ENCODE results near the gene ZDHHC14. TPM values are rescaled to one million over a fixed set of nuclear protein-coding genes. Genes with fewer than 3 reads are reported as not detected.

The ZDHHC14 gene
- total and polyA plus RNA-seq, 2 experiments from 2014 or later = 3.0 to 7.4 TPM

DNA sequence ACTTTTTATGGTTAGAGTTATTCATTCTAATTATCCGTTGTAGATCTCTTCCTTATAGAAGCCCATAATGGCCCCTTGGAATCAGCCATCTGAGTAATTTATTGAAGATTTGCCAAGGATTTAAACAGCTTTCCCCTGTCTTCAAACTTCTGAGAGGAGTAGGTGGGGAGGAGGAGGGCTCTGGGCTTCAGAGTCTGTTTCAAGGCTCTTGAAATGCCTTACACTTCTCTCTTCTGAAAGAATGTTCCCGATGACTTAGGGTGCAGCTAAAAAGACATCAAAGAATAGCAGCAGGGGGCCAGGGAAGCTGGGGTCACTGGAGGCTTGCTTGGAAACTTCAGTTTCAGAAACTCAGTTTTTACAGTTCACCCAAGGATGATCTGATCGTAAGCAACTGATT is 165.3 kb downstream of the ZDHHC14 start (continued):
- TF ChIP-seq, protein P1, sequence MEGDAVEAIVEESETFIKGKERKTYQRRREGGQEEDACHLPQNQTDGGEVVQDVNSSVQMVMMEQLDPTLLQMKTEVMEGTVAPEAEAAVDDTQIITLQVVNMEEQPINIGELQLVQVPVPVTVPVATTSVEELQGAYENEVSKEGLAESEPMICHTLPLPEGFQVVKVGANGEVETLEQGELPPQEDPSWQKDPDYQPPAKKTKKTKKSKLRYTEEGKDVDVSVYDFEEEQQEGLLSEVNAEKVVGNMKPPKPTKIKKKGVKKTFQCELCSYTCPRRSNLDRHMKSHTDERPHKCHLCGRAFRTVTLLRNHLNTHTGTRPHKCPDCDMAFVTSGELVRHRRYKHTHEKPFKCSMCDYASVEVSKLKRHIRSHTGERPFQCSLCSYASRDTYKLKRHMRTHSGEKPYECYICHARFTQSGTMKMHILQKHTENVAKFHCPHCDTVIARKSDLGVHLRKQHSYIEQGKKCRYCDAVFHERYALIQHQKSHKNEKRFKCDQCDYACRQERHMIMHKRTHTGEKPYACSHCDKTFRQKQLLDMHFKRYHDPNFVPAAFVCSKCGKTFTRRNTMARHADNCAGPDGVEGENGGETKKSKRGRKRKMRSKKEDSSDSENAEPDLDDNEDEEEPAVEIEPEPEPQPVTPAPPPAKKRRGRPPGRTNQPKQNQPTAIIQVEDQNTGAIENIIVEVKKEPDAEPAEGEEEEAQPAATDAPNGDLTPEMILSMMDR (conservative IDR thresholded peaks at IDR 0.05; ENCODE audit: low read depth in 2 of 2) = no peak
- no peak for TF ChIP-seq ZNF114 (CRISPR knock-in tag; IDR thresholded peaks at IDR 0.05)
- TF ChIP-seq CREB1 (CRISPR knock-in tag; IDR thresholded peaks at IDR 0.05; ENCODE audit: low read depth) = no peak
- TF ChIP-seq STAT1 (IDR thresholded peaks at IDR 0.05; ENCODE audit: unreplicated experiment) = no peak
- TF ChIP-seq, protein P2, sequence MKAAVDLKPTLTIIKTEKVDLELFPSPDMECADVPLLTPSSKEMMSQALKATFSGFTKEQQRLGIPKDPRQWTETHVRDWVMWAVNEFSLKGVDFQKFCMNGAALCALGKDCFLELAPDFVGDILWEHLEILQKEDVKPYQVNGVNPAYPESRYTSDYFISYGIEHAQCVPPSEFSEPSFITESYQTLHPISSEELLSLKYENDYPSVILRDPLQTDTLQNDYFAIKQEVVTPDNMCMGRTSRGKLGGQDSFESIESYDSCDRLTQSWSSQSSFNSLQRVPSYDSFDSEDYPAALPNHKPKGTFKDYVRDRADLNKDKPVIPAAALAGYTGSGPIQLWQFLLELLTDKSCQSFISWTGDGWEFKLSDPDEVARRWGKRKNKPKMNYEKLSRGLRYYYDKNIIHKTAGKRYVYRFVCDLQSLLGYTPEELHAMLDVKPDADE (IDR thresholded peaks at IDR 0.05) = no peak
- TF ChIP-seq JUNB (IDR thresholded peaks at IDR 0.05; ENCODE audit: unreplicated experiment) = no peak

DNA sequence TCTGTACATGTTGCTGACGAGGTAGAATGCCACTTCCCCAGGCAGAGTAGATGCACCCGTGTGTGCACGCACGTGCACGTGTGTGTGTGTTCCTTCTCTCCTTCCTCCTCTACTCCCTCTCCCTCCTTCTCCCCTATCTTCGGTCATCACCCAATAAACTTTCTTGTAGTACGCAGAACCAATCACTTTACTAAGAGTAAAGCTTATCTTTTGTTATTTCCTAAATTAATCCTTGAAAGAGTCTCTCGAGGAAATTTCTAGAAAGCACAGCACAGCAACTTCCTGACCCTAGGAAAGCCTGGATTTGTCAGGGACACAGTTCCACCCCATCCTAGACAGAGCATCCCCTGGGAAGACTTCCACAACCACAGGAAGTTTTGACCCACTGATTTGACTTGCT is 166.1 kb downstream of the ZDHHC14 start:
- Histone ChIP-seq H3K79me2 (replicated peaks; ENCODE audit: insufficient read depth) (no peaks in the 10 kb centered on the region), H3K36me3 (ENCODE audit: insufficient read depth) (no peaks in the 10 kb centered on the region), H3K9me2 (ENCODE audit: insufficient read depth) (peaks cover 5% of the 10 kb centered on the region), H2AFZ (peak overlapping the region; percentile 19; the same call in 1 of the 2 replicates), H3K27me3 (ENCODE audit: insufficient read depth) (no peaks in the 10 kb centered on the region), H3K4me1 (ENCODE audit: insufficient read depth) (peaks cover 24% of the 10 kb centered on the region), H3K4me3 (no peak overlapping the region), H3F3A (replicated peaks; ENCODE audit: low read depth) (no peaks in the 10 kb centered on the region; the same call in 1 of the 2 replicates), H3K27ac (ENCODE audit: low read depth) (no peak overlapping the region), H3K4me2 (no peak overlapping the region), H4K20me1 (replicated peaks; ENCODE audit: insufficient read depth) (no peaks in the 10 kb centered on the region)
- H3K9me3 Mint-ChIP-seq = no peaks in the 10 kb centered on the region; the same call in 2 of the 3 replicates
- ATAC-seq (no peak), DNase-seq (ENCODE audit: low spot score) (no peak)
- peaks cover 10% of the 10 kb centered on the region for H3K27me3 Mint-ChIP-seq (ENCODE audit: insufficient read depth, low read depth, poor library complexity)
- H3K4me1 Mint-ChIP-seq = peaks cover 28% of the 10 kb centered on the region
- H3K27ac Mint-ChIP-seq = no peak overlapping the region
- H3K4me3 Mint-ChIP-seq = no peak overlapping the region
- H3K36me3 Mint-ChIP-seq (ENCODE audit: low read depth) = peaks cover 10% of the 10 kb centered on the region; the same call in 2 of the 3 replicates
- no peak for TF ChIP-seq POLR2AphosphoS5 (IDR thresholded peaks at IDR 0.05; ENCODE audit: low read depth)
- TF ChIP-seq, protein P2 (IDR thresholded peaks at IDR 0.05) = no peak
- no peak for TF ChIP-seq STAT1 (IDR thresholded peaks at IDR 0.05; ENCODE audit: unreplicated experiment)
- no peak for TF ChIP-seq JUNB (IDR thresholded peaks at IDR 0.05; ENCODE audit: unreplicated experiment)
- TF ChIP-seq EZH2phosphoT487 (IDR thresholded peaks at IDR 0.05; ENCODE audit: unreplicated experiment) = no peak
- TF ChIP-seq, protein P1 (conservative IDR thresholded peaks at IDR 0.05; ENCODE audit: low read depth in 2 of 2) = no peak
- no peak for TF ChIP-seq EZH2 (IDR thresholded peaks at IDR 0.05; ENCODE audit: low read depth, unreplicated experiment)
- TF ChIP-seq, protein P3, sequence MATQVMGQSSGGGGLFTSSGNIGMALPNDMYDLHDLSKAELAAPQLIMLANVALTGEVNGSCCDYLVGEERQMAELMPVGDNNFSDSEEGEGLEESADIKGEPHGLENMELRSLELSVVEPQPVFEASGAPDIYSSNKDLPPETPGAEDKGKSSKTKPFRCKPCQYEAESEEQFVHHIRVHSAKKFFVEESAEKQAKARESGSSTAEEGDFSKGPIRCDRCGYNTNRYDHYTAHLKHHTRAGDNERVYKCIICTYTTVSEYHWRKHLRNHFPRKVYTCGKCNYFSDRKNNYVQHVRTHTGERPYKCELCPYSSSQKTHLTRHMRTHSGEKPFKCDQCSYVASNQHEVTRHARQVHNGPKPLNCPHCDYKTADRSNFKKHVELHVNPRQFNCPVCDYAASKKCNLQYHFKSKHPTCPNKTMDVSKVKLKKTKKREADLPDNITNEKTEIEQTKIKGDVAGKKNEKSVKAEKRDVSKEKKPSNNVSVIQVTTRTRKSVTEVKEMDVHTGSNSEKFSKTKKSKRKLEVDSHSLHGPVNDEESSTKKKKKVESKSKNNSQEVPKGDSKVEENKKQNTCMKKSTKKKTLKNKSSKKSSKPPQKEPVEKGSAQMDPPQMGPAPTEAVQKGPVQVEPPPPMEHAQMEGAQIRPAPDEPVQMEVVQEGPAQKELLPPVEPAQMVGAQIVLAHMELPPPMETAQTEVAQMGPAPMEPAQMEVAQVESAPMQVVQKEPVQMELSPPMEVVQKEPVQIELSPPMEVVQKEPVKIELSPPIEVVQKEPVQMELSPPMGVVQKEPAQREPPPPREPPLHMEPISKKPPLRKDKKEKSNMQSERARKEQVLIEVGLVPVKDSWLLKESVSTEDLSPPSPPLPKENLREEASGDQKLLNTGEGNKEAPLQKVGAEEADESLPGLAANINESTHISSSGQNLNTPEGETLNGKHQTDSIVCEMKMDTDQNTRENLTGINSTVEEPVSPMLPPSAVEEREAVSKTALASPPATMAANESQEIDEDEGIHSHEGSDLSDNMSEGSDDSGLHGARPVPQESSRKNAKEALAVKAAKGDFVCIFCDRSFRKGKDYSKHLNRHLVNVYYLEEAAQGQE (IDR thresholded peaks at IDR 0.05; ENCODE audit: unreplicated experiment) = no peak
- TF ChIP-seq ZNF331 (CRISPR knock-in tag; IDR thresholded peaks at IDR 0.05; ENCODE audit: low read depth) = no peak
